Measurements from ENCODE around the gene MTF1.

Gene MTF1

DNA sequence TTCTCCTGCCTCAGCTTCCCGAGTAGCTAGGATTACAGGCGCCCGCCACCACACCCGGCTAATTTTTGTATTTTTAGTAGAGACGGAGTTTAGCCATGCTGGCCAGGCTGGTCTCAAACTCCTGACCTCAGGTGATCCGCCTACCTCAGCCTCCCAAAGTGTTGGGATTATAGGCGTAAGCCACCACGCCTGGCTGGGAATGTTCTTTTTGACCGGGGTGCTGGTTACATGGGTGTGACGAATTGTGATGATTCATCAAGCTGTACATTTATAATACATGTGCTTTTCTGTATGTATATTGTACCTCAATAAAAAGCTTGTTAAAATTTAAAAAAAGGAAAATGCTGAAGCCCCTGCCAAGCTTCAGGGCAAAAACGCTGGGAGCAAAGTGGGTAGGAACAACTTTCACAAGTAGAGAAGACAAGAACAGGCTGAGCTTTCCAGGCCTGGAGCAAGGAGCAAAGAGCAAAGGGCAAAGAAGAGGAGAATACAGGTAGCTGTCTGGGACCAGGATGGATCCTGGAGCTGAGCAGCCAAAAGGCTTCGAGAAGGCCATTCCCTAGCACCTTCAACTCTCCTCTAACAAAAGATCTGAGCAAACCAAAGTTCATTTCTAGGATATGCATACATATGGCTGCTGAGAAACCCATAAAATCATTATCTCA lies 30.9 kb downstream of the MTF1 start:
- DNase-seq (ENCODE audit: low spot score): no peak

DNA sequence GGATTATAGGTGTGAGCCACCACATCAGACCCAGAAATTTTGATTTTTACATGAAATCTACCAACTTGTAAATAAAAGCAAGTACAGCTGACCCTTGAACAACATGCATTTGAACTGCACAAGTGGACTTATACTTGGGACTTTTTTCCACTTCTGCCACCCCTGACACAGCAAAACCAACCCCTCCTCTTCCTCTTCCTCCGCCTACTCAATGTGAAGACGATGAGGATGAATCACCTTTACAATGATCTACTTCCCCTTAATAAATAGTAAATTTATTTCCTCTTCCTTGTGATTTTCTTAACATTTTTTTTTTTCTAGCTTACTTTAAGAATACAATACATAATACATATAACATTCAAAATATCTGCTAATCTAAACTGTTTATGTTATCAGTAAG lies 33.9 kb downstream of the MTF1 start:
- DNase-seq (ENCODE audit: low spot score): no peak

GRCh38 chr1:37824001-37824400 lies 35.4 kb downstream of the MTF1 start:
- DNase-seq (ENCODE audit: low spot score): no peak

DNA sequence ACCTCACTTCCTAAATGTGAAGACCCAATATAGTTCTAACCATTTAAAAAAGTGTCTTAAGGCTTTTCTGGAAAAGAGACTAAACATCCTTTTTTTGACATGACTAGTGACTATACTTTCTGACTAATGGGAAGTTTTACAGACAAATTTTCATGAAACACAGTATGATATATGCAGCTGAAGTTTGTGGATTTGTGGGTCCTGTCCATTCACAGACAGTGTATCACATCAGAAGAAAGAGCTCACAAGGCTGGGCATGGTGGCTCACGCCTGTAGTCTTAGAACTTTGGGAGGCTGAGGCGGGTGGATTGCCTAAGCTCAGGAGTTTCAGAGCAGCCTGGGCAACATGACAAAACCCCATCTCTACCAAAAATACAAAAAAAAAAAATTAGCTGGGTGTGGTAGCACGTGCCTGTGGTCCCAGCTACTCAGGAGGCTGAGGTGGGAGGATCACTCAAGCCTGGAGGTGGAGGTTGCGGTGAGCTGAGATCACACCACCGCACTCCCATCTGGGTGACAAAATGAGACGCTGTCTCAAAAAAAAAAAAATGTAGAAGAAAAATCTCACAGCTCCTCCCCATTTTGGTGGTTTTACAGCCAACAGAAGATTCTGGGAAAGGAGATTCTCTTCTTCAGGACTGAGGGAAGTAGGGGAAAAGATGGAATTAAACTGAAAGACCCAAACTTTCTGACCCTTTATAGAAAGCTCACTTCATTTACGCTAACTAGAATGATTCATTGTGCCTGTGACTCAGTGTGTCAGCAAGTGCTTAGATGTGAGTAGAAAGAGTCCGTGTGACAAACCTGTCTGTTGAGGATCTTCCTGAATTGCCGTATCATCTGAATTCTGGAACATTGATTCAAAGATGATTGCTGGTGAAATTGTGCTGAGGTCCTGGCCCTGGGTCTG lies 36.2 kb downstream of the MTF1 start:
- DNase-seq (ENCODE audit: low spot score): no peak

GRCh38 chr1:37821481-37821880 lies 37.9 kb downstream of the MTF1 start:
- DNase-seq (ENCODE audit: low spot score): no peak

DNA sequence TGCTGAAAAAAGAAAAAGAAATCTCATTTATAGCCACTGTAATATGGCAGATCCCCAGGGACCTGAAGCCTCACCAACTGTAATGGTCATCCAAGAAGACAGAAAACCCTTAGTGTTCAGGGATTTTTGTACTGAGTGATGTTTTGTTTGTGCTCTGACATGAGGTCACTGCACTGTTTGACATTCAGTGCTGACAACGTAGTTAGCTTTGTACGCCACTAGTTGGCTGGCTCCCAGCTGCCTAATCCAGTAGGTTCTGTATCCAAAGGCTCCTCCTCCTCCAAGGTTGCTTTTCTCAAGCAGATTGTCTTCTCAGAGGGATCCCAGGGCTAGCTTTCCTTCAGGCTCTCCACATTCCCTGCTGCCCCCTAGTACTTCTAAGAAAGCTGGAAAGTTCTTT lies 41.9 kb downstream of the MTF1 start:
- no peak for DNase-seq (ENCODE audit: low spot score)

DNA sequence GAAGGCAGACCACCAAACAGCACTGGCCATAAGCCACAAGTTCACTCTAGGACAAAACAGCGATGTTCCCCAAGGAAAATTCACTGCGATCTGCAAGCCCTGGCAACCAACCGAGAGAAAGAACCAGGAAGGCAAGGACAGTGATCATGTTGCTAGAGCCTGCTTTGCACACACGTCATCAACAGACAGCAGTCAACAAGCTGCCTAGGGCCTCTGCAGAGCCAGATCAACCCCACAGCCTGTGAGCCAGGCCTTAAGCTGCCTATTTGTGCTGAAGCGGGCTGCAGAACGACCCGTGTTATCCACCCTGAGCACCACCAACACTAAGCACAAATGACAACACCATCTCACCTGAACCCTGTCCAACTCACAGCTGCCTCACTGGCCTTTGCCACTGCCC lies 45.1 kb downstream of the MTF1 start:
- no peak for DNase-seq (ENCODE audit: low spot score)

- DNase-seq (ENCODE audit: low spot score): no peak
These were observed 45.8 kb downstream of the MTF1 start for GRCh38 chr1:37813529-37814145.

- DNase-seq (ENCODE audit: low spot score): peak; percentile 83
These were observed 48.3 kb downstream of the MTF1 start for GRCh38 chr1:37811027-37811655.

- no peak for DNase-seq (ENCODE audit: low spot score)
These were observed 49.5 kb downstream of the MTF1 start for GRCh38 chr1:37809942-37810341.

- peak; percentile 97 for DNase-seq (ENCODE audit: low spot score)
These were observed 50.7 kb downstream of the MTF1 start for GRCh38 chr1:37808369-37809319.

DNA sequence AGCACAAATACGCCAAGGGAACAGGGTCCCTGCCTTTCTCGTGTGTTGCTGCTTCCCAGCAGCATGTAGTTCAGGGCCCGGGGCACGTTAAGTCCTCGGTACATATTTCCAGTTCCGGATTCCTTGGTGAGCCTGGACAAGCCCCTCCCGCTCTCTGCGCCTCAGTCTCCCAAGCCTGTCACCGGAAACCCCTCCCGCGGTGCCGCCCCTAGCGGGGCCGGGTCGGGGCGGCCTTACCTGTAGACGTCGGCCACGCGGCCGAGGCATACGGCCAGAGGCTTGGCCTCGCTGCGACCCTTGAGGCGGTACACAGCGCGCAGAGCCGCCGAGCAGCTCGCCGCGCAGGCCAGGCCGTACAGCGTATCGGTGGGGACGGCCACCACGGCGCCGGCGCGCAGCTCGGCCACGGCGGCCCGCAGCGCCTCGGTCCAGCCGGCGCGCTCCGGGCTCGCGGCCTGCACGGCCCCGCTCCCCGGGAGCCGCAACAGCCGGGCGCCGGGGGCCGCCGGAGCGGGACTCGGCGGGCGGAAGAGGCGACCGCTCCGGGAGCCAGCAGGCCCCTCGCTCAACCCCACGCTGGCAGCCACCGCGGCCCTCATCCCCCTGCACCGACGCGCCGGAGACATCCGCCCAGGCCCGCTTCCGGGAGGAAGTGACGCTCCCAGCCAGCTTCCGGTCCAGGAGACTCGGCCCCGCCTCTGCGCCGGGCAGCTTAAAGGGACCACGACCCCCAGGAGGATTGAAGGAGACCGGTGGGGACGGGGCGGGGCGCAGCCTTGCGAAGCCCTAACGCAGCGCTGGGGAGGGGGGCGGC lies 51.6 kb downstream of the MTF1 start, which contains the start of the genes C1orf122 and YRDC:
C1orf122 (plus strand) TSS at position 236 of the 814 bp plus-strand sequence. CDS start 615 bp downstream, outside the sequence.
YRDC (minus strand) TSS at position 654 of the 814 bp plus-strand sequence; CDS start at position 626, 28 bp downstream.
- peak; percentile 98 for DNase-seq (ENCODE audit: low spot score)

DNA sequence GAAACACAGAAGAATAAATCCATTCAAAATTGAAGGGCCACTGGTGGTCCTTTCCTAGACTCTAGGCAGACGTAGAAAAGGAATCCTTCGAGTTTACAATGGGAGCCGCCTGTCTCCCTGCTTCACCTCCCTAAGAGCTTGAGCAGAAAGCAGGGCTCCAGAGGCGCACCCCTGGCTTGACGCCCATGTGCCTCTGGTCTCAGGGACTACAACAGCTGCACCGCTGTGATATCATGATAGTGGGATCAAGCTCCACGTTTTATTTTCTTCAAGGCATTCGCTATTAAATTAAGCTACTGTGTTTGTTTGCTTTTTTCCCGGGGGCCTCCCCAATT lies 52.2 kb downstream of the MTF1 start:
- peak; percentile 37 for DNase-seq (ENCODE audit: low spot score)

- no peak for DNase-seq (ENCODE audit: low spot score)
These were observed 57.0 kb downstream of the MTF1 start for GRCh38 chr1:37802439-37802838.

DNA sequence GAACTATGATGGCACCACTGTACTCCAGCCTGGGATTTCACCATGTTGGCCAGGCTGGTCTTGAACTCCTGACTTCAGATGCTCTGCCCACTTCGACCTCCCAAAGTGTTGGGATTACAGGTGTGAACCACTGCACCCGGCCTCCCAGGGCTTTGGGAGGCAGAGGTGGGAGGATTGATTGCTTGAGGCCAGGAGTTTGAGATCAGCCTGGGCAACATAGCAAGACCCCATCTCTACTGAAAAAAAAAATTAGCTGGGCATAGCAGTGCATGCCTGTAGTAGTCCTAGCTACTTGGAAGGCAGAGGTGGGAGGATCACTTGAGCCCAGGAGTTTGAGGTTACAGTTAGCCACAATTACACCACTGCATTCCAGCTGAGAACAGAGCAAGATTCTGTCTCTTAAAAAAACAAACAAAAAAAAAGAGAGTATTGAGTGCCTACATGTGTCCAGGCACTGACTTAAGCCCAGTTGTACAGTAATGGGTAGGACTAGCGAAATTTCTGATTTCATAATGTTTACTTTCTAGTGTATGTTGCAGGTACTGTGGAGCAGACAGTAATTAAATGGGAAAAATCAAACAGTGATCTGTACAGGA lies 61.5 kb downstream of the MTF1 start:
- DNase-seq (ENCODE audit: low spot score): peak; percentile 51

GRCh38 chr1:37795340-37796125 lies 63.9 kb downstream of the MTF1 start:
- DNase-seq (ENCODE audit: low spot score): peak; percentile 65

GRCh38 chr1:37794372-37795339 lies 64.7 kb downstream of the MTF1 start:
- DNase-seq (ENCODE audit: low spot score): no peak

Measured in GM03348 (cell line).